AG04449 (cell line): Measurements from ENCODE around the gene SPTBN4.

Experiments
- CTCF ChIA-PET: fragments of 350-600 bp; formaldehyde crosslinking; extraction: SDS; loops from one replicate; lab custom pipeline; 2021; ENCODE audit warnings: antibody characterized with exemption; lab: Yijun Ruan, JAX
- POLR2A ChIA-PET: fragments of 400-600, 350-600 bp; formaldehyde crosslinking; extraction: SDS; loops from one replicate; lab custom pipeline; 2020; ENCODE audit warnings: antibody characterized with exemption, inconsistent platforms; lab: Yijun Ruan, JAX
- DNase-seq: peaks from one replicate; pipeline ENCODE4 v3.0.0-alpha.2; 2010; ENCODE audit warnings: low read depth, low spot score
- H3K4me3 ChIP-seq: 2 replicates; pipeline ENCODE4 v1.5.1; 2011; ENCODE audit warnings: low read depth, mild to moderate bottlenecking, control low read depth, low read length
- TF ChIP-seq, protein P1 (sequence below): IDR thresholded peaks from one replicate; pipeline ENCODE4 v1.5.1; 2011; ENCODE audit warnings: mild to moderate bottlenecking, moderate library complexity, low read length, control low read depth, inconsistent platforms; ENCODE audit not compliant: insufficient read depth; ENCODE audit errors: missing control alignments

SPTBN4 gene

DNA sequence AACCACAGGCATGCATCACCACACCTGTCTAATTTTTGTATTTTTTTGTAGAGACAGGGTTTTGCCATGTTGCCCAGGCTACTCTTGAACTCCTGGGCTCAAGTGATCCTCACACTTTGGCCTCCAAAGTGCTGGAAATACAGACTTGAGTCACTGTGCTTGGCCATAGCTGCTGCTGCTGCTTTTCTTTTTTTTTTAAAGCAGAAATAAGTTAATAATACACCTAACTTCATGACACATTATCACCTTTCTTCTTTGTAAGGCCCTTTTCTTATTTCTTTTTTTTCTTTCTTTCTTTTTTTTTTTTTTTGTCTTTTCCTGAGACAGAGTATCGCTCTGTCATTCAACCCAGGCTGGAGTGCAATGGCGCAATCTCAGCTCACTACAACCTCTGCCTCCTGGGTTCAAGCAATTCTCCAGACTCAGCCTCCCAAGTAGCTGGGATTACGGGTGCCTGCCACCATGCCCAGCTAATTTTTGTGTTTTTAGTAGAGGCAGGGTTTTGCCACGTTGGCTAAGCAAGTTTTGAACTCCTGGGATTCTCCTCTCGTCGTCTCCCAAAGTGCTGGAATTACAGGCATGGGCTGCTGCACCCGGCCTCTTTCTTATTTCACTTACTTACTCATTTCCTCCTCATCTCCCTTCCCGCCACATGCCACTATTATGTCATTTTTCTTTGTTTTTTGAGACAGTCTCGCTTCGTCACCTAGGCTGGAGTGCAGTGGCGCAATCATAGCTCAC, 118.6 kb downstream of the SPTBN4 start:
- ChIA-PET CTCF (interaction anchor here (1.1 to 2.2 kb wide), 4 partner anchors 14 to 62 kb away, joined by 4 to 6 read pairs (median 4); no protein-coding TSS in a partner anchor), POLR2A (no interaction called here)
- DNase-seq = no peak
- TF ChIP-seq, protein P1, sequence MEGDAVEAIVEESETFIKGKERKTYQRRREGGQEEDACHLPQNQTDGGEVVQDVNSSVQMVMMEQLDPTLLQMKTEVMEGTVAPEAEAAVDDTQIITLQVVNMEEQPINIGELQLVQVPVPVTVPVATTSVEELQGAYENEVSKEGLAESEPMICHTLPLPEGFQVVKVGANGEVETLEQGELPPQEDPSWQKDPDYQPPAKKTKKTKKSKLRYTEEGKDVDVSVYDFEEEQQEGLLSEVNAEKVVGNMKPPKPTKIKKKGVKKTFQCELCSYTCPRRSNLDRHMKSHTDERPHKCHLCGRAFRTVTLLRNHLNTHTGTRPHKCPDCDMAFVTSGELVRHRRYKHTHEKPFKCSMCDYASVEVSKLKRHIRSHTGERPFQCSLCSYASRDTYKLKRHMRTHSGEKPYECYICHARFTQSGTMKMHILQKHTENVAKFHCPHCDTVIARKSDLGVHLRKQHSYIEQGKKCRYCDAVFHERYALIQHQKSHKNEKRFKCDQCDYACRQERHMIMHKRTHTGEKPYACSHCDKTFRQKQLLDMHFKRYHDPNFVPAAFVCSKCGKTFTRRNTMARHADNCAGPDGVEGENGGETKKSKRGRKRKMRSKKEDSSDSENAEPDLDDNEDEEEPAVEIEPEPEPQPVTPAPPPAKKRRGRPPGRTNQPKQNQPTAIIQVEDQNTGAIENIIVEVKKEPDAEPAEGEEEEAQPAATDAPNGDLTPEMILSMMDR = no peak
- no peak overlapping the region for H3K4me3 ChIP-seq

DNA sequence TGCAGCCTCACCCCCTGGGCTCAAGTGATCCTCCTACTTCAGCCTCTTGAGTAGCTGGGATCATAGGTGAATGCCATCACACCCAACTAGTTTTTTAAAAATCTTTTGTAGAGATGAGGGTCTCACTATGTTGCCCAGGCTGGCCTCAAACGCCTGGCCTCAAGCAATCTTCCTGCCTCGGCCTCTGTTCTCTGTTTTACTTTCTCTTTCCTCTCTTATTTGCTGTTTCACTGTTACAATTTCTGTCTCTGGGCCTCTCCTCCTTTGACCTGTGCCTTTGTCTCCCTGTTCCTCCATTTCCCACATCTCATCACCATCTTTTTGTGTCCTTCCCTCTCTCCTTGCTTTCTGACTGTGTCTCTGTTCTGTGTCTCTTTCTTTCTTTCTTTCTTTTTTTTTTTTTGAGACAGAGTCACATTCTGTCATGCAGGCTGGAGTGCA, 119.2 kb downstream of the SPTBN4 start:
- DNase-seq = no peak
- CTCF ChIA-PET = interaction anchor here (1.1 to 4.4 kb wide), 5 partner anchors 13 to 63 kb away, joined by 4 to 23 read pairs (median 5); partner anchors contain the start of gene LTBP4
- POLR2A ChIA-PET = no interaction called here
- TF ChIP-seq, protein P1 = no peak
- H3K4me3 ChIP-seq = no peak overlapping the region

DNA sequence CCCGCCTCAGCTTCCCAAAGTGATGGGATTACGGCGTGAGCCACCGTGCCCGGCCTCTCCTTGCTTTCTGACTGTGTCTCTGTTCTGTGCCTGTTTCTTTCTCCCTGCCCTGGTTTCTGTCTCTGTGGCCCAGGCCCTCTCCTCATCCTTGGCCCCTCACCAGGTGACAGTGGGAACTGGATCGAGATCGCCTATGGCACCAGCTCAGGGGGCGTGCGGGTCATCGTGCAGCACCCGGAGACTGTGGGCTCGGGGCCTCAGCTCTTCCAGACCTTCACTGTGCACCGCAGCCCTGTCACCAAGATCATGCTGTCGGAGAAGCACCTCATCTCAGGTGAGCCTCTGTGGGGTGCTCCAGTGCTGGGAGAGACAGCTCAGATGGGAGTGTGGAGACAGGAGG, 119.8 kb downstream of the SPTBN4 start:
- TF ChIP-seq, protein P1 = no peak
- CTCF ChIA-PET = interaction anchor here (1.0 to 4.4 kb wide), 4 partner anchors 13 to 44 kb away, joined by 3 to 23 read pairs (median 4); partner anchors contain the start of gene LTBP4

DNA sequence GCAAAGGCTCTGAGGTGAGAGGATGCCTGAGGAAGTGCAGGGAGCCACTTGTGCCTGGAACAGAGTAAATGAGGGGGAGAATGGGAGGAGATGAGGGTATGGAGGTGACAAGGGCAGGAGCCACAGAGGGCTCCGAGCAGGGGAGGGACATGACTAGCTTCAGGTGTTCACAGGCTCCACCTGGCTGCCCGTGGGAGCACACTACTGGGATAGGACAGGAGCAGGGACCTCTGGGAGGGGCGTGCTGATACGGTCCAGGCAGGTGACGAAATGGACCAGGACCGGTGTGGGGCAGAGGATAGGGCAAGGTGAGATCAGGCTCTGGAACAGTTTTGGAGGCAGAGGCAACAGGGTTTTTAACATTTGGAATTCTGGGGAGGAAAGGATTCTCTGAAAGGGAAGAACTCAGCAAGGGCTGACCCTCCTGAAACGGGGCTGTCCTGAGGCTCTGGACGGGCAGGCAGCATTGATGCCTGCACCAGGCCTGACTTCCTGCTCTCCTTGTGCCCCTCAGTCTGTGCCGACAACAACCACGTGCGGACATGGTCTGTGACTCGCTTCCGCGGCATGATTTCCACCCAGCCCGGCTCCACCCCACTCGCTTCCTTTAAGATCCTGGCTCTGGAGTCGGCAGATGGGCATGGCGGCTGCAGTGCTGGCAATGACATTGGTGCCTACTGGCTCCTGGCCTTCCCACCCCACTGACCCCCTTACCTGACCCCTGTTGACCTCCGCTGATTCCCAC, 121.5 kb downstream of the SPTBN4 start:
- DNase-seq = no peak
- ChIA-PET POLR2A (no interaction called here), CTCF (interaction anchor here (1.2 to 4.4 kb wide), 2 partner anchors 11 to 46 kb away, joined by 5 to 23 read pairs; partner anchors contain the start of gene LTBP4)
- TF ChIP-seq, protein P1 = no peak
- no peak overlapping the region for H3K4me3 ChIP-seq

More for the DNA sequence above, 119.8 kb downstream of the SPTBN4 start:
- POLR2A ChIA-PET = no interaction called here
- no peak overlapping the region for H3K4me3 ChIP-seq
- DNase-seq = no peak

DNA sequence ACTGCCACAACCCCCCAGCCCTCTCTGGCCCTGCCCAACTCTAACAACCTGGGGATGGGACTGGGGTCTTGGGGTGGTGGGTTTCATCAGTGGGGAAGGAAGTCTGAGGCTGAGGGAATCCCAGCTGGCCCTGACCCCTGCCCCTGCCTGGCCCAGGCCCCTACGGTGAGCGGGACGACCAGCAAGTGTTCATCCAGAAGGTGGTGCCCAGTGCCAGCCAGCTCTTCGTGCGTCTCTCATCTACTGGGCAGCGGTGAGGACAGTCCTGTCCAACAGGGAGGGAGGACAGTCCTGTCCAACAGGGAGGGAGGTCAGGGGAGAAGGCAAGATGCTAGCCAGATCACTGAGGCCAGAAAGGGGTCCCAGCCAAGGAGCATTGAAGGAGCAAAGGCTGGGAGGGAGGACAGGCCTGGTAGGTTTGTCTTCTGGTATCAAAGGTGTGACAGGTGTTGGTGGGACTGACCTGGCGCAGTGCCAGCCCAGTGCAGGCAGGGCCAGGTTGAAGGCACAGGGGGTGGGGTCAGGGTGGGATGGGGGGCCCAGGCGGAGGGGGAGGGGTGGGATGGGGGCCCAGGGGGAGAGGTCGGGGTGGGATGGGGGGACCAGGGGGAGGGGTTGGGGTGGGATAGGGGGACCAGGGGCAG, 122.2 kb downstream of the SPTBN4 start:
- TF ChIP-seq, protein P1 = no peak
- ChIA-PET CTCF (interaction anchor here (1.2 to 4.4 kb wide), 2 partner anchors 10 to 46 kb away, joined by 5 to 23 read pairs; partner anchors contain the start of gene LTBP4), POLR2A (interaction anchor here (1.0 kb wide), 1 partner anchor 241 kb away, joined by 3 read pairs; the partner anchor contains the start of genes C19orf47 and PLD3)
- no peak overlapping the region for H3K4me3 ChIP-seq
- DNase-seq = no peak
